Dermis microvascular lymphatic vessel endothelial cell (primary cell): Measurements from ENCODE around the gene DRC7. TPM values are rescaled to one million over a fixed set of nuclear protein-coding genes. Genes with fewer than 3 reads are reported as not detected.
A peak's percentile ranks its signal among the peaks of the same experiment; 100 is the strongest.
"Not testable (repeated sequence)": the region's sequence is repeated elsewhere in the genome, so short reads cannot be mapped to it uniquely, and the experiment has no call there.

Experiments
- DNase-seq, 2 donors: peaks; one replicate each; pipeline versions ENCODE4 v3.0.0 to v3.0.0-alpha.2; 2010; ENCODE audit warnings: low read depth in 2 of 2
- total RNA-seq: library from RNA; depleted of rRNA; stranded (reverse); fragments of >200 nt; gene quantifications from 2 replicates; pipeline ENCODE4 v1.2.1, GENCODE V29; 2014

DRC7 gene
- total RNA-seq, 1 donor from 2014 or later, result 0.26 TPM

DNA sequence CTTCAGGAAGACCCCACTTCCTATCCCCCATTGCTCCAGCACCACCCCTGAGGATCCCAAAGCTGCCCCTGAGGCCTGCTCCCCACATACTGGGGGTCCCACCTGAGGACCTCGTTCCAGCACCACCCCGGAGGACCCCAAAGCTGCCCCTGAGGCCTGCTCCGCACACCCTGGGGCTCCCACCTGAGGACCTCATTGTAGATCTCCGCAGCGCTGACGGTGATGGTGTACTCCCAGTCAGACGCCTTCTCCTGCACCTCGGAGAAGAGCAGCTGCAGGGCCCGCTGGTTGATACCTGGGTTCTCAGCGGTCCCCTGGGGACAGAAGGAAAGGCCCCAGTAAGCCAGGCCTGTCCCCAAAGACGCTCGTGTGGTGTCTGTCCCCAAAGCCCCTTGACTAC, 67.4 kb downstream of the DRC7 start:
- DNase-seq, result no peak

DNA sequence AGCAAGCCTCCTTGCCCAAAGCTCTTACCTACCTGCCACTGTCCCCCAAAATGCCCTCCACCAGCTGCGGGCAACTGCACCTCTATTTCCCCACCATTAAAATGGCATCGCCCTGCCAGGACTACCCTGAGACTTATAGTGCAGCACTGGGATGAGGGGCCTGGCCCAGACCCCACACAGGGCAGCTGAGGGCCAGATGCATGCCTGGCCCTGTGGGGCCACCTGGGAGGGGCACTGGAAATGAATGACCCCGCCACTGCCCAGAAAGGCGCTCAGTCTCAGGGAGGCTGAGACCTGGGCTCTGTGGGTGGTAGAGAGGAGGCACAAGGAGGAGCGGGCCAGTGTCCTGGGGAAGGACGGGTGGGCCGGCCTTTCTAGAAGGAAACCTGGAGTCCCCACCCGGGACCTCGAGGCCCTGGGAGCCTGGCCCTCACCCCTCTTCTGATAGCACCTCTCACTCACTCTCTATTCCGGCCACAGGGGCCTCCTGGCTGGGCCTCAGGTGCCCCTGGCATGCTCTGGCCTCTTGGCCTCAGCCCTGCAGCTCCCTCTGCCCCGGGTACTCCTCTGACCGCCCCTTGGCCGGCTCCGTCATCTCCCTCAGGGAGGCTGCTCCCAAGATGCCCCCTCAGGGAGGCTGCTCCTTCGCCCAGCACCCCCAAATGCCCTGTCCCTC, 67.9 kb downstream of the DRC7 start:
- DNase-seq, result no peak

DNA sequence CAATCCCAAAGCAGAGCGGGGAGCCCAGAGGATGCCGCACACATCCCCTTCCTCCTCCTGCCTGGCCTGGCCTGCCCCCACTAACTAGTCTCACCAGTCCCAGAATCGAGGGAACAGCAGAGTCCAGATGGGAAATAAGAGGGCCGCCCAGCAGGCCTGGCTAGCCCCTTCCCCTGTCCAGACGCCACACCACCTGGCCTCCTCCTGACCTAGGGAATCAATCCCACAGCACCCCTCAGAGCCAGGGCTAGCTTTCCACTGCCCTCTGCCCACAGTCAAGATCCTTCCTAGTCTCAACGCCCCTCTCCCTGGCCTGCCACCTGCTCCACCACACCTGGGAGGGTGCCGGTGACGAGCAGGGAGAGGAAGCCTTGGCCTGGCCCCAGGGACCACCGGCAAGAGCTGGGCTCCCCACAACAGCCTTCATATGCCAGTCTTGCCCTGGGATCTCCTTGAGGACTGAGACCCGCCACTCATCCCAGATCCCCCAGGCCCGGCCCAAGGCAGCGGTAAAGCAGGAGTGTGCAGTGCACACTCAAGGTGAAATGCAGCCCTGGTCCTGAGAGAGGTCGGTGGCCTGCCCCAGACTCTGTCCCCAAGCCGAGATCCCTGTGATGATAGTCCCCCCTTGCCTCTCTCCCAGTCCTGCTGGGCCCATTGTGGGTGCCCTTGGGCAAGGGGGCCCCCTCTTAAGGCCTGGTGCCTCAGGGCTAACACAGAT, 68.8 kb downstream of the DRC7 start:
- no peak for DNase-seq

DNA sequence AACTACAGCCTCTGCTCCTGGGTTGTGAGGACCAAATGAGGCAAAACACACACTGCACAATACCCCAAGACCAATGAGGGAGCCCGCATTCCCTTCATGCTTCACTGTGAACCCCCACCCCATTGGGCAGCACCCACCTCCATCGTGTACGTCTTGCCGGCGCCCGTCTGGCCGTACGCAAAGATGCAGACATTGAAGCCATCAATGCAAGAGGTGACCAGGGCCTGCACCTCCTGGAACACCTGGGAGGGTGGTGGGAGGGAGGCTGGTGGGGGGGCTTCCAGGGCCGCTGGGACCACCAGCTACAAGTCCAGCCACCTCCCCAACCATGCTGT, 69.4 kb downstream of the DRC7 start:
- no peak for DNase-seq

DNA sequence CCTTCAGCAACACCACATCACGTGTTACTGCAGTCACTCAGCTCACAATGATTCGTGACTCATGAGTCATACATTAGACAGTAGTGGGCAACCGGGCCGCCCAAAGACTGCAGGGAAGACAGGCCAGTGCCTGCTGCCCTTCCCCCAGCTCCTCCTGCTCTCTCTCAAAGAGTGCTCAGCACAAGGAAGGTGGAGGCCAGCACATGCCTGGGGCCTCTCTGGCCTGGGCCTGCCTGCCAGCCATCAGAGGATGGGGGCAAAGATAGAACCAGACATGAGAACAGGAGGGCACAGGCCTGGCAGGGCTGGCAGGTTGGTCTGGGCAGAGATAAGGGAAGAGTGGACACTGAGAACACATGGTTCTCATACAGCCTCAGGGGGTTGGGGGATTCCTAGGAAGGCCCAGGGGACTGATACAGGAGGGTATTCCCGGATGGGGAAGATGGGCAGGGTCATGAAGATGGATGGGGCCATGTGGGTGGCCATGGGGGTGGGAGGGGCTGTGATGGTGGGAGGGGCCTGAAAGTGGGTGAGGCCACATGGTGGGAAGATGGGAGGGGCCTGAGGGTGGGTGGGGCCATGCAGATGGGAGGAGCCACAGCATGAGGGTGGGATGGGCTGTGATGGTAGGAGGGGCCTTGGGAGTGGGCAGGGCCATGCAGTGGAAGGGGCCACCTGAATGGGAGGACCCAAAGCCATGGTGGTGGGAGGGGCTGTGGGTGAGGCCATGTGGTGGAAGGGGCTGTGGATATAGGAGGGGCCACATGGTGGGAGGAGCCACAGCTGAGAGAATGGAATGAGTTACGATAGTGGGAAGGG, 69.9 kb downstream of the DRC7 start:
- DNase-seq, result peak in 1 of 2 donors; percentile 84

DNA sequence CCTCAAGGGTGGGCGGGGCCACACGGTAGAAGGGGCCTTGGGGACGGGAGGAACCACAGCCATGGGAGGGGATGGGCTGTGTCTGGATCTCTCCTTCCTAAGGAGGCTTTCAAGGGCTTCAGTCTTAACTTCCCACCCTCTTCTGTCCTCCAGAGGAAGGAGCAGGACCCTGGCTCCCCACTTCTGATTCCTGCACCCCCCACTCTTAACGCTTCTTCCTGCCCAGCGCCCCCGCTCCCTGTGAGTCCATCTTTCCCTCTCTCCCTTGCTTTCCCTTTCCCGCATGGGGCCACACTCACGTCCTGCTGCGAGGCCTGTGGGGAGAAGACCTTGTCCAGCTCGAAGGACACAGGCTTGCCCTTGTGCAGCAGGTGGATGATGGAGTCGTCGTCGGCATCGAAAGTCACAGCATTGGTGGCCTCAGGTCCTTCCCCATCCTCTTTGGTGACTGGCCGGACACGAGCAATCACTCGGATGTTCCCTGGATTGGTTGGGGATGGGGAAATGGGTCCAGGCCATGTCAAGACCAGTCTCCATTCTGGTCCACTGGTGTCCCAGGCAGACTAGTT, 70.6 kb downstream of the DRC7 start:
- no peak for DNase-seq

DNA sequence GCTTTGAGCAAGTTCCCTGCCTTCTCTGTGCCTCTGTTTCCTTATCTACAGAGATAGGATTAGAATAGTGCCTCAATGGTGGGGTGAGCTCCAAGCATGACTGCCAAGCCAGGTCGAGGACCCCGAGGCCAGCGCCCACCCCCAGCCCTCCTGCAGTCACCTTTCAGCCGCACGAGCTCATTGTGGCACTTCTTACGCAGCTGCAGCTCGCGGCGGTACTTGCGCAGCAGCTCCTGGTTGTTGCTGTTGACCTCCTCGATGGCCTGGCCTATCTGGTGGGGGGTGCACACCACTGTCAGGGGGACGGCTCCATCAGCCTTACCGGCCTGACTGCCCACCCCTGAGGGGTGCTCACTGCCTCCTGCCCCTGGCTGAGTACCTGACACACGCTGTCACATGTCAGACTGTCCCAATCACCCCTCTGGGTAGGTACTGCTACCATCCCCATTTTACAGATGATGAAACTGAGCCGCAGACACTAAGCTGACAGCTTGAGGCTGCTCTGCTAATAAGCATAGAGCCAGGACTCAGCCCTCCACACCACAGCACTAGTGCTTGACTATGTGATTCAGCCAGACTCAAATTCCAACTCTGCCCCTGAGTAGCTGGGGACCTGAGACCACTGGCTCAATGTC, 72.2 kb downstream of the DRC7 start:
- no peak for DNase-seq

DNA sequence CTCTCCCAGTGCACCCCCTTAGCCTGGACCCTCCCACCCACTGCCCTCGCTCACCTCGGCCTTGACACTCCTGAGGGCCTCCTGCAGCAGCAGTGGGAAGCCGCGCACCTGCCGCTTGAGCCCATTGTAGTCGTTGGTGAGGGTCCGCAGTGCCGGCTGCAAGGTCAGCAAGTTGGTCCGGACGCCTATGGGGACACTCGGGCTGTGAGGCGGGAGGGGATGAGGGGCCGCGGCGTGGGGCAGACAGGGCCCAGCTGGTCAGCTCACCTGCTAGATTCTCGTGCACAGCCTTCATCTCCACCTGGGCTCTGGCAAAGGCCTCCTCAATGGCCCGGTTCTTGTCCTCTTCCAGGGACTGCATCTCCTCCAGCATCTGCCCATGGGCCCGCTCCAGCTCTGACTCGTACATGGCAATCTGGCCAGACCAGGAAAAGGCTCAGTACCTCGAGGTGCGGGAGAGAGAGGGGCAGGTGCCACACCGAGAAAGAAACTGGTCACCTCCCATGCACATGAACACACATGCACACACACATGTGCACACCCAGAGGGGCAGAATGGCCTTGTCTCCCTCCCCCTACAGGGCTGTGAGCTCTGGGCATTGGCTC, 75.0 kb downstream of the DRC7 start:
- DNase-seq, result no peak

DNA sequence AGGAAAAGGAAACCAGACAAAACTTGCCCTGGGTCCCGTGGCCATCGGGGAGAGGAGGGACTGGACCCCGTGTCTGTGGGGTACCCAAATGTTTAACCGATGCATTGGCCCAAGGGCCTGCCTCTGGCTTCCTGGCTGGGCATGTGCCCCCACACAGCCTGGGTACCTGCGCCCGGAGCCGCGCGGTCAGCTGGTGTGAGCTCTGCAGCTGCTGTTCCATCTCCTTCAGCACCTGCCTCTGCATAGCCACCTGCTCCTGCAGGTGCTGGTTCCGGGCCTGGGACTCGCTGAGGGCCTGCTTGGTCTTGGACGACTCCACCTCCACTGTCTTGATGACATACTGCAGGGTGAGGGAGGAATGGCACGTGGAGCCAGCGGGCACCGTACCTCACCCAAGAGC, 75.8 kb downstream of the DRC7 start:
- no peak for DNase-seq

DNA sequence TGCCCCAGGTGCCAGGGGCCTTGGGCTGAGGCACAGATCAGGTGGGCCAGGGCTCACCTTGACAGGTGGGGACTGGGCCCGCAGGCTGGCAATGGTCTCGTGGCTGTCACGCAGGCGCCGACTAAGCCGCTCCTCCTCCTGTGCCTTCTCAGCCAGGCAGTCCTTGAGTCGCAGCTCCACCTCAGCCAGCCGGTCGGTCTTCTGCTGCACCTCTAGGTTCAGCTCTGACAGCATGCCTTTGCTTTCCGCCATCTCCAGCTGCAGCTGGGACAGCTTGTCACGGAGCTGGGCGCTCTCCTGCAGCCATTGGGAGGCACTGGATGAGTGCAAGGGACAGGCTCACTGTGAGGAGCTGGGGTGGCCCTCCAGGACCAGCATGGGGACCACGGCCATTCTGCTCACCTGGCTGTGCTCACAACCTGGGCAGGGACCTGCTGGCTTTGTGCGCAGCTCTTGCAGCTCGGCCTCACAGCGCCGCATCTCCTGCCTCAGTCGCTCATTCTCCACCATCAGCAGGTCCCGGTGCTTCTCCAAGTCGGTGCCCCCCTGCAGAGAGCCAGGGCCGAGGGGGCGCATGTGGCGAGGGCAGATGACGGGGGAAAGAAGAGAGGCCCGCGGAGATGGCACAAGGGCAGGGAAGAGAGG, 76.7 kb downstream of the DRC7 start:
- DNase-seq, result no peak

DNA sequence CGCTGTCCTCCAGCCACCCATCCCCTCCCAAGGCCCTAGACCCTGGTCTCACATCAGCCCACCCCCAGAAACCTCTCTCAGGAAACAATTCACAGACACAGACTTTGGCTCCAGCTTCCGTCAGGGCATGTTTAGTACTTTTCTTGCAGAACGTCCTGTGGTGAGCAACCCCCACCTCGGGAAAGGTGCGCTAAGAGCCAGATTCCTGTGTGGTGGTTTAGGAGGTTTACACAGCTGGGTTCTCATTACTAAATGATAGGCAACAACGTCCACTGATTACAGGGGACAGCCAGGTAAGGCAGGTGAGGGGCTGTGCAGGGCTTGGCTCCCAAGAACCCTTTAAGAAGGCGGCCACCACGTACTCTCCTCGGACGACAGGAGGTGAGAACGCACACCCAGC, 78.4 kb downstream of the DRC7 start:
- no peak for DNase-seq

DNA sequence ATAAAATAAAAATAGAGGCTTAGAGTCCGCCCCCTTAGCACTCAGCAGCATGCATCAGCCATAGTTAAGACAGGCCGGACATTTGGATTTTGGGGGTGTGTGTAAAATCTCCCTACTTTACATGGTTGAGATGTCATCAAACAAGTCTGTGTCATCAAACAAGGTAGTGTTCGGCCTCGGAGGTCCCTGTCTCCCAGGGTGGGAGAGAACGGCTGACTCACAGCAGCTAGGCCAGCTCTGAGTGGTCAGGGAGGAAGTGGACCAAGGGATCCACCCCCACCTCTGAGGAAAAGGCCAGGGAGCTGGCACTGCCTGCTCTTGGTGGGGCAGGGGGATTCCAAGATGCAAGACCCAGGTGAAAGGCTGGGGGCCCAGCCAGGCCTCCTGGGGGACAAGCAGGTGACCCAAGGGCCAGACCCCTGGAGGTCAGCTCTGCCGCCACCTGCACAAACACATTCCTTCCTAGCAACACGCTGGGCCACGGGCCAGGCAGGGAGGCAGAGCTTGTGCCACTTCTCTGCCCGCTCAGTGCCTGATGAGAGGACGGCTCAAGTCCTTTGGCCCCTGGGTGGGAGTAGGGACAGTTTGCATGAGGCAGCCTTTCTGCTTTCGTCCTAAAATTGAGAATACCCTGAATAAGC, 79.2 kb downstream of the DRC7 start:
- no peak for DNase-seq

DNA sequence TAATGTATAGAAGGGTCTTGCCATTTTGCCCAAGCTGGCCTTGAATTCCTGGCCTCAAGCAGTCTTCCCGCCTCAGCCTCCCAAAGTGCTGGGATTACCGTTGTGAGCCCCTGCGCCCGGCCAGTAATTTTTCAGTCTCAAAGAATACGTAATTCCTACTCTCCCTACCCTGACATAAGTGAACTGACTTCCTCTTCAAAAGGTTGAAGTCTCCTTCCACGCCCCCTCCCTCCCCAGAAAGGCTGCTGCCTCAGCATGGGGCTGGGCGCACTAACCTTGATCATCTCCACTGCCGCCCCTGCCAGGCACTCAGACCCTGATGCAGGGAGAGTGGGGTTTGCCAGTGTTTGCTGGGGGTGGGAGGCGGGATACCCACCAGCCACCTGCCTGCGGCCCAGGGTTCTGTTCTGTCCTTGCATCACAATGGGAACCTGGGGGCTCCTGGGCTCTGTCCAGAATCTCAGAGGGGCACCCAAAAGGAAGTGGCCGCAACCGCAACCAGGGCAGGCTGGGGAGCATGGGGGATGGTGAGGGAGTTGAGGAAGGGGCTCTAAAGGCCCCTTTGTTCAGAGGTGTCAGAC, 80.2 kb downstream of the DRC7 start:
- DNase-seq, result no peak

DNA sequence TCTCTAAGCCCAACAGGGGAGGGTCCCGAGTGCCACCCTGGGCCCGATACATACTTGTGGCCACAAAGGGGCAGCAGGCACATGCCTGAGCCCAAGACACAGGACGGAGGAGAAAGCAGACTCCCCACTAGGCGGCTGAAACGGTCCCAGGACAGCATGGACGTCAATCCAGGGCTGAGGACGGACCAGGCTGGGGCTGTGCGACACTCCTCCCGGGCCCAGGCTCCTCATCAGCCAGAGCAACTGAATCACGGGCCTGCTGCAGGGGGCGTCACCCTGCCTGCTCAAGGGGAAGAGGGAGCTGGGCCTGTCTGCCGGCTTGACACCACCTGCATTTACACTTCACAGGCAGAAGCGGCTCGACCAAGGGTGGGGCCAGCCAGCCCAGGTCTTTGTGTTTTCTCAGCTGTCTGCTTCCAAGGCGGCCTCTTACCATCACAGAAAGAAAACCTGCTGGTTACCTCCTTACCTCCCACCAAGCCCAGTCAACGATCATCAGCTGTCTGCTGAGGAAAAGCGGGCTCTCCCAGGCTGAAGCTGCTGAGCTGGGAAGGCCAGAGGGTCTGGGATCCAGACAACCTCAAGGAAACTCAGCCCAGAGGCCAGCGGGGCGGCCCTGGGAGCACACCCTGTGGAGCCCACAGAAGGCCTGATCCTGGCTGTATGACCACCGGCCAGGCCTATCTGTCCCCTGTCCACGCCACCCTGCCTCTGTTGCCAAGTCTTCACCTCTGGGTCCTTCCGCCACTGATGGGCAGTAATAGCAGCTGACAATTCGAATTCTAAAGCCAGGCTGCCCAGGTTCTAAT, 81.3 kb downstream of the DRC7 start:
- DNase-seq, result no peak

DNA sequence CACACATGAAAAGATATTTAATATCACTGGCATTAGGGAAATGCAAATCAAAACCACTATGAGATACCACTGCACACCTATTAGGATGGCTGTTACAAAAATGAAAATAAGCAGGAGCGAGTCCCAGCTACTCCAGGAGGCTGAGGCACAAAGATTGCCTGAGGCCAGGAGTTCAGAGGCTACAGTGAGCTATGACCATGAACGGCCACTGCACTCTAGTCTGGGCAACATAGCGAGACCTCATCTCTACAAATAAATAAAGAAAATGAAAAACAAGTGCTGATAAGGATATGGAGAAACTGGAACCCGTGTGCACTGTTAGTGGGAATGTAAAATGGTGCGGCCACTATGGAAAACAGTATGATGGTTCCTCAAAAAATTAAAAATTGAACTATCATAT, 84.1 kb downstream of the DRC7 start:
- DNase-seq, result no peak

DNA sequence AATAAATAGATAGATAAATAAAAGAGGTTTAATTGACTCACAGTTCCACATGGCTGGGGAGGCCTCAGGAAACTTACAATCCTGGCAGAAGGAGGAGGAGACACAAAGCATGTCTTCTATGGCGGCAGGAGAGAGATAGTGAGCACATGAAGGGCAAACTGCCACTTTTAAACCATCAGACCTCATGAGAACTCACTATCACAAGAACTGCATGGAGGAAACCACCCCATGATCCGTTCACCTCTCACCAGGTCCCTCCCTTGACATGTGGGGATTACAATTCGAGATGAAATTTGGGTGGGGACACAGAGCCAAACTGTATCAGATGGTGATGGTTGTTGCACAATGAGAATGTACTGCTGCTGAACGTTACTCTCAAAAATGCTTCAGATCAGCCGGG, 85.2 kb downstream of the DRC7 start:
- DNase-seq, result not testable (repeated sequence)

DNA sequence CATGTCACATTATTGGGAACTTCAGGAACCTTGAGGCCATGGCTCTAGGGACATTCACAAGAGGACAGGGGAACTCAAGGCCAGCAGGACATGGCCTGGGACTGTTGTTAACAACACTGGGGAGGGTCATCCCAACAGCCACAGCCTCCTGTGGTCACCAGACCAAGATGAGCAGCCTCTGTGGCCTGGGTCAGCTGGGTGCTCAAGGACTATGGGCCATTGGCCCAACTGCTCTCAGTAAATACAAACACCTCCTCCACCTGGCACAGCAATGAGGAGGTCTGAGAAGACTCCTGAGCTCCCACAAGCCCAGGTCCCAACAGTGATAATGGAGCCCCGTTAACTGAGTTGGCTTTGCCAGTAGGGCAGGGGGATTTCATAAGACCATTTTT, 86.7 kb downstream of the DRC7 start:
- no peak for DNase-seq
